ENCODE data around the gene TCP1.
A peak's percentile ranks its signal among the peaks of the same experiment; 100 is the strongest.

TCP1 gene

GRCh38 chr6:159789377-159790148 lies at the start of gene TCP1:
TCP1 (minus strand) TSS chr6:159789602; CDS start chr6:159789468, 134 bp downstream.
- DNase-seq = peak; percentile 99 to 100
- TF ChIP-seq POLR2A (IDR thresholded peaks at IDR 0.05; ENCODE audit: low read length) (peak; percentile 90), GATA1 (IDR thresholded peaks at IDR 0.05; ENCODE audit: low read depth, low read length) (no peak)

DNA sequence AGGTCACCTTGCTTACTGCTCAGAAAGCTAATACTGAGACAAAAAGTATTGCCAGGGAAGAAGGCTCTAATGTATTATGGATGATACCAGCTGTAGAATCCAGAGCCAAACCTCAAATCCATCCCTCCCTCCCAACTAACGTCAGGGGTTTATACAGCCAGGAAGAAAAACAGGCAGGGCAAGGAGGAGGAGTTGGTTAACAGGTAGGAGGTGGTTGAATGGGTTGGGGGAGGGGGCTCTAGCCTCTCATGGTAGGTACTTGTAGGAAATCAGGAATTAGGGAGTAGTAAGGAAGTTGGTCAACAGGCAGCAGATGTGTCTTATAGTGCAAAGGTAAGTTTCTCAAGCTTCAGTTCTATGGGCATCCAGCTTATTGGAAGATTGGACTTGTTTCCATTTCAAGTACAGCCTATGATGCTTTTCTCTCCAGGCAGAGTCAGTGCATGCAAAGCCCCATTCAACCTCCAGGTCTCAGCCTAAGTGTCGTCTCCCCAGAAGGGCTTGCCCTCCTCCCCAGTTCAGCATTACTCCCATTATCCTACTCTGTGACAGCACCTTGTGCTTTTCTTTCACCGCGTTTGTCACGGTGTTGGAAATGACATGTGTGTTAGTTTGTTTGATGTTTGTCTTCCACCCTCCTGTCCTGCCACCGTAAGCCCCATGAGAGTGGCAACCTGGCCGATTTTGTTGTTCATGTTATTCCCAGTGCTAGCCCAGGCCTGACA lies 48.8 kb upstream of the TCP1 start:
- DNase-seq = no peak
- no peak for TF ChIP-seq GATA1 (IDR thresholded peaks at IDR 0.05; ENCODE audit: low read depth, low read length)
- no peak for TF ChIP-seq POLR2A (IDR thresholded peaks at IDR 0.05; ENCODE audit: low read length)

GRCh38 chr6:159837511-159837910 lies 48.1 kb upstream of the TCP1 start:
- TF ChIP-seq GATA1 (IDR thresholded peaks at IDR 0.05; ENCODE audit: low read depth, low read length) = no peak
- no peak for TF ChIP-seq POLR2A (IDR thresholded peaks at IDR 0.05; ENCODE audit: low read length)
- DNase-seq = no peak

DNA sequence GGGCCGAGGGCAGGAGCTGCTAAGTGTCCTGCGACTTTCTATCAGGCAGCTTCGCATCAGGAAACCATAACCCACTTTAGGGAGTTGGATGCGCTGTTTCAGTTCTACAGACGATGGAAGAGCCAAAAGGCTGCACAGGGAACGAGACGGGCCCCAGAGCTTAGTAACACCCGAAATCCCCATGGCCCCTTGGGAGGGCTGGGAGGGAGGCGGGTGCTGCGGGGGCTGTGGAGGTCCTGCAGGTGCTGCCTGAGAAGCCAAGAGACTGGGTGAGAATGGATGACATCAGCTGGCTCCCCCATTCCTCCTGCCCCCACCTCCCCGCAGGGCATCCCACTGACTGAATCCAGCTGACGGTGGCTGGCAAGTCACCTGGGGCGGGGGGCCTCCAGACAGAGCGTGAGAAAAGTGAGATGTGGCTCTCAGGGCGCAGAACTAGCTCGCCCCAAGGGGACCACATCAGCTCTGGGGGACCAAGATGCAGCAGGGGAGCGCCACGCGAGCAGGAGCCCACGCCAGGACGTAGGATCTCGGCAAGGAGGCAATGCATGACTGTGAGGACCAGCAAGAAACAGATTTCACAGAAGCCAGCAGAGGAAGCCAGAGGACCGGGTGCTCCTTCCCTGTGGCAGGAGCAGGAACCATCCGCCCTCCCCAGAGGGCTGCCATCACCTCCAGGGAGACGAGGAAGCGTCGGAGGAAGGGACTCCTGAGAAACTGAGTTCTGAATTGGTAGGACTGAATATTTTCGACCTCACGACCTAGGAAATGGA lies 47.5 kb upstream of the TCP1 start:
- TF ChIP-seq POLR2A (IDR thresholded peaks at IDR 0.05; ENCODE audit: low read length) = no peak
- no peak for TF ChIP-seq GATA1 (IDR thresholded peaks at IDR 0.05; ENCODE audit: low read depth, low read length)
- DNase-seq = no peak

DNA sequence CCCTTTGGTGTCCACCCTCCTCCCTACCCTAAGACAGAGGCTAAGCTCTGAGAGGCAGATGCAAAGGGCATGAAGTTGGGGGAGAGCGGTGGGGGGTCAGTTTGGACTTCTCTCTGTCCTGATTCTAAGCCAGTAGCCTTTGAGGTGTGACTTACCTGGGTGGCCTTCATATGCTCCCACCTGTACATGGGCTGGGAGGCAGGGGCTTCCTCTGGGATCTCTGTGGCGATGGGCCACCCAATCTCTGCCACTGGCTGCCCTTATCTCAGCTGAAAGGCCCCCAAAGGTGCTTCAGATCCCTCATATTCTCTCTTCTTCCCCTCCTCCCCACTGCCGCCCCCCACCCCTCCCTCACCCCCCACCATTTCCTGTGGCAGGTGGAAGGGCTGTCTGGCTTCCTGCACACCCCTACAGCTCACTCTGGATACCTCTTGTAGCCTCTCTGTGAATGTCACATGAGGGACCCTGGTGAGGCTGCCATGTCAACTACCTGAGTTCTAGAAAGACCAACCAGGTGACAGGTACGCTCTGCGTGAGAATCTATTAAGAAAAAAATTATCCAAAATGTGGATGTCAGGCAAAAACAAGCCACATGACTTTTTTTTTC lies 44.7 kb upstream of the TCP1 start:
- no peak for DNase-seq

GRCh38 chr6:159833556-159833955 lies 44.2 kb upstream of the TCP1 start:
- DNase-seq = no peak
- TF ChIP-seq GATA1 (IDR thresholded peaks at IDR 0.05; ENCODE audit: low read depth, low read length) (no peak), POLR2A (IDR thresholded peaks at IDR 0.05; ENCODE audit: low read length) (no peak)

More for the DNA sequence above, 44.7 kb upstream of the TCP1 start:
- TF ChIP-seq GATA1 (IDR thresholded peaks at IDR 0.05; ENCODE audit: low read depth, low read length) (no peak), POLR2A (IDR thresholded peaks at IDR 0.05; ENCODE audit: low read length) (no peak)

- TF ChIP-seq POLR2A (IDR thresholded peaks at IDR 0.05; ENCODE audit: low read length) (no peak), GATA1 (IDR thresholded peaks at IDR 0.05; ENCODE audit: low read depth, low read length) (no peak)
- no peak for DNase-seq
Measured at GRCh38 chr6:159832946-159833345, 43.5 kb upstream of the TCP1 start.

- TF ChIP-seq POLR2A (IDR thresholded peaks at IDR 0.05; ENCODE audit: low read length) = no peak
- no peak for TF ChIP-seq GATA1 (IDR thresholded peaks at IDR 0.05; ENCODE audit: low read depth, low read length)
- no peak for DNase-seq
Measured at GRCh38 chr6:159831373-159831679, 41.9 kb upstream of the TCP1 start.

DNA sequence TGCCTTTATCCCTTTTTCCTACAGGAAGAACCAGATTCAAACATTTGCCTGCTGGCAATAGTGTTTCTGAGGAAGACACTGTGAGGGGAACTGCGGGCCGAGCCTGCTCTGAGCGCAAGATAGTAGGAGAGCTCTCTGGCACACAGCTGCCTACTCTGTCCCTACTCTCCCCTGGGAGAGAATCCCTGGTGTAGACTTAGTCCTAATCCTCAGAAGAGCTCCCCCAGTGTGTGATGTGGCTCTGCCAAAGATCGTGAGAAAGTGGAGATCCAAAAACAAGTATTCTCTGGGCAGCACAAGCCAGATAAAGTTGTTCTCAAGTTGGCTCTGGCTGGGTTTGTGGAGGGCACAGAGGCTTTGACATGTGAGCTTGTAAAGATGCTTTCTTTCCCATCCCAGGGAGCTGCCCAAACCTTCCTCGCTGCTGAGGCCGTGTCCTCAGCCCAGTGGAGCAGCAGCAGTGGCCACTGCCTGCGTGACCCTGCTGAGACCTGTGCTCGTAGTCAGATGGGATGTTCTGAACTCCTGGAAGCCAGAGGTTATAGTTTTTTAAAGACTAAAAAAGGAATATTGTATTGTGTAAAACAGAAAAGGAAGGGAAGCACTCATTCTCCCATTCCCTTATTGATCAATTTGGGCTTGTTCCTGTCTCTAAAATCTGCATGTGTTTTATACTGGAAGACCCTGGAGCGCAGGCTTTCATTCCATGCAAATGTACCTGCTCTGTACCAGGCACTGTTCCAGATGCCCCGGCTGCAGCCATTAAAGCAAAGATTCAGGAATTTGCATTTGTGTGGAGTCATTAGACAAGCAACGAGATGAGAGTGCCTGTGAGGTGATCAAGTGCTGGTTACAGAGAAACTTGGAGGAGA lies 41.3 kb upstream of the TCP1 start:
- no peak for DNase-seq
- no peak for TF ChIP-seq POLR2A (IDR thresholded peaks at IDR 0.05; ENCODE audit: low read length)
- TF ChIP-seq GATA1 (IDR thresholded peaks at IDR 0.05; ENCODE audit: low read depth, low read length) = no peak

DNA sequence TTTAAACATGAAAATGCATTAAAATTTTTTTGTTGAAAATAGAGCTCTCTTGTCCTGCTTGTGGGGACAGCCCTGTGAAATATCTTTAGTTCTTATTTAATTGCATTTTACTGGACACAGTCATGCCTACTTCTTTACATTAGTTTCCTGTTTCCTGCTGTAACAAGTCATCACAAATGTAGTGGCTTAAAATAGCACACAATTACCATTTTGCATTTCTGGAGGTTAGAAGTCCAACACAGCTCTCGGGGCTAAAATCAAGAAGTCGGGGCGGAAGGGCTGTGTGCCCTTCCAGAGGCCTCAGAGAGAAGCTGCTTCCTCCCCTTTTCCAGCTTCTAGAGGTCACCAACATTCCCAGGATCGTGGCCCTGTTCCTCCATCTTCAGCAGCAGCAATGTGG lies 40.1 kb upstream of the TCP1 start:
- TF ChIP-seq GATA1 (IDR thresholded peaks at IDR 0.05; ENCODE audit: low read depth, low read length) = no peak
- no peak for TF ChIP-seq POLR2A (IDR thresholded peaks at IDR 0.05; ENCODE audit: low read length)
- DNase-seq = no peak

GRCh38 chr6:159828074-159828473 lies 38.7 kb upstream of the TCP1 start:
- TF ChIP-seq POLR2A (IDR thresholded peaks at IDR 0.05; ENCODE audit: low read length) (no peak), GATA1 (IDR thresholded peaks at IDR 0.05; ENCODE audit: low read depth, low read length) (no peak)
- no peak for DNase-seq

- TF ChIP-seq POLR2A (IDR thresholded peaks at IDR 0.05; ENCODE audit: low read length) (no peak), GATA1 (IDR thresholded peaks at IDR 0.05; ENCODE audit: low read depth, low read length) (no peak)
- no peak for DNase-seq
Measured at GRCh38 chr6:159826968-159827647, 37.7 kb upstream of the TCP1 start.
